Trophoblast cell (in vitro differentiated cells and primary cell): Measurements from ENCODE around the gene GRID2IP. TPM values are rescaled to one million over a fixed set of nuclear protein-coding genes. Genes with fewer than 3 reads are reported as not detected.

Experiments used
- DNase-seq, 2 donors: peaks; one replicate each; pipeline ENCODE4 v3.0.0-alpha.2; 2016
- H2AFZ ChIP-seq: 2 replicates; pipeline ENCODE4 v1.6.1; 2013; ENCODE audit warnings: low read length, moderate library complexity, mild to moderate bottlenecking; ENCODE audit not compliant: insufficient read depth, poor library complexity
- H2AK5ac ChIP-seq: 2 replicates; pipeline ENCODE4 v1.6.1; 2013; ENCODE audit warnings: mild to moderate bottlenecking, low read length
- H2BK120ac ChIP-seq: 2 replicates; pipeline ENCODE4 v1.6.1; 2013; ENCODE audit warnings: low read length, mild to moderate bottlenecking, moderate library complexity; ENCODE audit not compliant: insufficient read depth, poor library complexity
- H2BK12ac ChIP-seq: 2 replicates; pipeline ENCODE4 v1.6.1; 2013; ENCODE audit warnings: mild to moderate bottlenecking, low read length, moderate library complexity
- H2BK5ac ChIP-seq: 2 replicates; pipeline ENCODE4 v1.6.1; 2013; ENCODE audit warnings: low read length, low read depth, moderate library complexity, mild to moderate bottlenecking; ENCODE audit not compliant: poor library complexity
- H3K14ac ChIP-seq: 2 replicates; pipeline ENCODE4 v1.6.1; 2013; ENCODE audit warnings: mild to moderate bottlenecking, low read length
- H3K18ac ChIP-seq: 2 replicates; pipeline ENCODE4 v1.6.1; 2013; ENCODE audit warnings: mild to moderate bottlenecking, low read length
- H3K23ac ChIP-seq: 2 replicates; pipeline ENCODE4 v1.6.1; 2013; ENCODE audit warnings: low read length
- H3K27ac ChIP-seq: 2 replicates; pipeline ENCODE4 v1.5.1; 2013; ENCODE audit warnings: low read depth, mild to moderate bottlenecking, inconsistent platforms, low read length, moderate library complexity
- H3K27me3 ChIP-seq: 2 replicates; pipeline ENCODE4 v1.6.1; 2013; ENCODE audit warnings: inconsistent platforms, mild to moderate bottlenecking, low read length, moderate library complexity; ENCODE audit not compliant: insufficient read depth
- H3K36me3 ChIP-seq, 2 experiments: 1 replicate in 1 of 2; 2 replicates in 1 of 2; pipeline ENCODE4 v1.6.1; 2013; ENCODE audit warnings: low read length in 2 of 2, mild to moderate bottlenecking in 2 of 2, moderate library complexity in 1 of 2; ENCODE audit not compliant: insufficient read depth in 2 of 2, control insufficient read depth in 1 of 2
- H3K4ac ChIP-seq: 2 replicates; pipeline ENCODE4 v1.6.1; 2013; ENCODE audit warnings: low read depth, mild to moderate bottlenecking, low read length, moderate library complexity
- H3K4me1 ChIP-seq, 2 experiments: 1 replicate in 1 of 2; 2 replicates in 1 of 2; pipeline ENCODE4 v1.6.1; 2013; ENCODE audit warnings: low read length in 2 of 2, mild to moderate bottlenecking in 2 of 2, moderate library complexity in 1 of 2; ENCODE audit not compliant: insufficient read depth in 2 of 2, control insufficient read depth in 1 of 2
- H3K4me2 ChIP-seq: 2 replicates; pipeline ENCODE4 v1.6.1; 2013; ENCODE audit warnings: inconsistent platforms, mild to moderate bottlenecking, low read length, moderate library complexity
- H3K4me3 ChIP-seq: 2 replicates; pipeline ENCODE4 v1.5.1; 2013; ENCODE audit warnings: mild to moderate bottlenecking, low read depth, low read length, inconsistent platforms
- H3K79me1 ChIP-seq: one replicate; pipeline ENCODE4 v1.6.1; 2013; ENCODE audit warnings: low read length
- H3K79me2 ChIP-seq: 2 replicates; pipeline ENCODE4 v1.6.1; 2013; ENCODE audit warnings: low read length, mild to moderate bottlenecking; ENCODE audit not compliant: control insufficient read depth, insufficient read depth, poor library complexity
- H3K9ac ChIP-seq: 2 replicates; pipeline ENCODE4 v1.6.1; 2013; ENCODE audit warnings: mild to moderate bottlenecking, low read length
- H3K9me3 ChIP-seq: 2 replicates; pipeline ENCODE4 v1.6.1; 2013; ENCODE audit warnings: low read depth, mild to moderate bottlenecking, control low read depth, inconsistent platforms, low read length; ENCODE audit not compliant: insufficient read depth
- H4K12ac ChIP-seq: 2 replicates; pipeline ENCODE4 v1.6.1; 2013; ENCODE audit warnings: low read depth, mild to moderate bottlenecking, low read length, moderate library complexity
- H4K8ac ChIP-seq: 2 replicates; pipeline ENCODE4 v1.6.1; 2013; ENCODE audit warnings: low read depth, mild to moderate bottlenecking, low read length, moderate library complexity
- H4K91ac ChIP-seq: one replicate; pipeline ENCODE4 v1.6.1; 2013; ENCODE audit warnings: low read depth, mild to moderate bottlenecking, low read length, moderate library complexity
- WGBS: extraction: QIAGEN DNeasy Blood & Tissue Kit; methylation state at CpG from one replicate; pipeline ENCODE4 v1.1.7; 2013; ENCODE audit warnings: missing lambda C conversion rate; ENCODE audit not compliant: insufficient read length, insufficient coverage; ENCODE audit errors: extremely low coverage; 5-methylcytosine and 5-hydroxymethylcytosine counted together
- polyA plus RNA-seq: library from polyadenylated mRNA; stranded (reverse); fragments of 200-250 nt; gene quantifications from 2 replicates; pipeline ENCODE4 v1.2.3, GENCODE V29; 2013

The GRID2IP gene
- polyA plus RNA-seq, result 0.05 and 0.07 TPM in 2 replicates

DNA sequence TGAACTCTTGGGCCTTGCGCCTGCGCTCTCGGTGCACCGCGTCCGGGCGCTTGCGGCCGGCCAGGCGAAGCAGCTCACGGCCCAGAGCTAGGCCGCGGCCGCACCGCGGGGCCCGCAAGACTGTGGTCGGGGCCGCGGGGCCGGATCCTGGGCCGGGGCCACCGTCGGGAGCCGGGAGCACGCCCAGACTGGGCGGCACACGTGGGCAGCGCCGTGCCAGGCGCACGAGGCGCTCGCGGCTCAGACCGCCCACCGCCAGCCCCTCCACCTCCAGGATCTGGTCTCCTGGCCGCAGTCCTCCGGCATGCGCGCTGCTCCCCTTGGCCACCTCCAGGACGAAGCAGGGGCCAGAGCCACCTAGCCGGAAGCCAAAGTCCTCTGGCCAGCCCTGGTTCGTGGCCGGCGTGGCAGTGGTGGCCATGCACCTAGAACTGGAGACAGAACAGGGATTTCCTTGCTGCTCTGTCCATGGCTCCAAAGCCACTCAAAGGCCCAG, at the start of gene GRID2IP:
TSS of gene GRID2IP (minus strand) at position 446 of the 496 bp plus-strand sequence. CDS start at position 421, 25 bp downstream.
- no CpG with 5 or more reads among the region's 46 CpGs for WGBS
- no peak within 1 kb of the TSS for H2AK5ac ChIP-seq
- no peak within 1 kb of the TSS for H4K8ac ChIP-seq
- no peaks in the 10 kb centered on the region for H3K79me1 ChIP-seq
- DNase-seq, result no peak
- no peak within 1 kb of the TSS for H2AFZ ChIP-seq
- no peak within 1 kb of the TSS for H3K4ac ChIP-seq
- H3K14ac ChIP-seq, result no peak within 1 kb of the TSS
- H2BK5ac ChIP-seq, result no peak within 1 kb of the TSS
- no peak within 1 kb of the TSS for H3K18ac ChIP-seq
- no peak within 1 kb of the TSS for H2BK120ac ChIP-seq
- H3K79me2 ChIP-seq, result no peaks in the 10 kb centered on the region
- H3K4me2 ChIP-seq, result no peak within 1 kb of the TSS
- peak within 1 kb of the TSS; percentile 27 for H4K12ac ChIP-seq
- no peak within 1 kb of the TSS for H3K4me3 ChIP-seq
- no peak within 1 kb of the TSS for H3K23ac ChIP-seq
- no peaks in the 10 kb centered on the region for H3K36me3 ChIP-seq
- H4K91ac ChIP-seq, result no peak within 1 kb of the TSS
- H3K9me3 ChIP-seq, result no peaks in the 10 kb centered on the region
- H3K27me3 ChIP-seq, result no peaks in the 10 kb centered on the region
- no peak within 1 kb of the TSS for H3K9ac ChIP-seq
- no peaks in the 10 kb centered on the region for H3K4me1 ChIP-seq
- H2BK12ac ChIP-seq, result no peak within 1 kb of the TSS
- no peak within 1 kb of the TSS for H3K27ac ChIP-seq

DNA sequence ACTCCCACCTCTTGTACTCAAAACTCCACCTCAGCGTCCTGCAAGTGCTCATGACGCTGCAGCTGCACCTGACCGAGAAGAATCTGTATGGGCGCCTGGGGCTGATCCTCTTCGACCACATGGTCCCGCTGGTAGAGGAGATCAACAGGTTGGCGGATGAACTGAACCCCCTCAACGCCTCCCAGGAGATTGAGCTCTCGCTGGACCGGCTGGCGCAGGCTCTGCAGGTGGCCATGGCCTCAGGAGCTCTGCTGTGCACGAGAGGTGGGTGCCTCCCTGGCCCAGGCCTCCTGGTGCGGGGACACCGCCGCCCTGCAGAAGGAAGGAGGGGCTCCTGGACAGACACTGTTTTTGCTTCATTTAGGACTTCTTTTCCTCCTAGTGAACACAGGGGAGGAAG, 48.8 kb upstream of the GRID2IP start:
- Histone ChIP-seq H3K9ac (no peak overlapping the region), H3K27me3 (no peaks in the 10 kb centered on the region), H4K91ac (no peak overlapping the region), H4K8ac (no peak overlapping the region), H3K4me3 (no peak overlapping the region), H3K79me2 (no peaks in the 10 kb centered on the region), H4K12ac (no peak overlapping the region), H3K18ac (no peak overlapping the region), H3K79me1 (no peaks in the 10 kb centered on the region), H2BK5ac (no peak overlapping the region), H2AK5ac (no peak overlapping the region), H2AFZ (no peak overlapping the region), H3K27ac (no peak overlapping the region), H3K36me3 (peaks cover 55 to 58% of the 10 kb centered on the region in 2 experiments), H3K4me1 (no peaks in the 10 kb centered on the region), H3K4ac (no peak overlapping the region), H3K23ac (no peak overlapping the region), H3K4me2 (no peak overlapping the region), H2BK12ac (no peak overlapping the region), H3K9me3 (no peaks in the 10 kb centered on the region), H2BK120ac (no peak overlapping the region), H3K14ac (no peak overlapping the region)
- WGBS, result no CpG with 5 or more reads among the region's 15 CpGs
- DNase-seq, result no peak

DNA sequence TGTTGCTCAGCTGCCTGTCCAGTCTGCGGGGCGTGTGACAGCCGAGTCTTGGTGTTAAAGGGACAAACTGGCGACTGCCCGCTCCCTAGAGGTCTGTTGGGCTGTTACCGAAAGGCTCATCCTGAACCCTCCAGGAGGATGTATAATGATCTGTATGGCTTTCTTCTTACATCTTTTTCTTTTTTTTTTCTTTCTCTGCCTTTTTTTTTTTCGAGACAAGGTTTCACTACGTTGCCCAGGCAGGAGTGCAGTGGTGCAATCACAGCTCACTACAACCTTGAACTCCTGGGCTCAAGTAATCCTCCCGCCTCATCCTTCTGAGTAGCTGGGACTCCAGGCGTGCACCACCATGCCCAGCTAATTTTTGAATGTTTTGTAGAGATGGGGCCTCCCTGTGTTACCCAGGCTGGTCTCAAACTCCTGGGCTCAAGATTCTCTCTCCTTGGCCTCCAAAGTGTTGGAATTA, 39.4 kb upstream of the GRID2IP start:
- H3K27me3 ChIP-seq, result no peaks in the 10 kb centered on the region
- H3K9ac ChIP-seq, result peak overlapping the region; percentile 89
- no peak overlapping the region for H2AK5ac ChIP-seq
- H3K4me2 ChIP-seq, result peak overlapping the region; percentile 90
- H3K4ac ChIP-seq, result peak overlapping the region; percentile 72
- no peak overlapping the region for H2BK5ac ChIP-seq
- H3K14ac ChIP-seq, result peak overlapping the region; percentile 96
- H3K4me1 ChIP-seq, result peaks cover 6 to 7% of the 10 kb centered on the region in 2 experiments
- peaks cover 38 to 42% of the 10 kb centered on the region in 2 experiments for H3K36me3 ChIP-seq
- peaks cover 6% of the 10 kb centered on the region for H3K79me1 ChIP-seq
- no peak overlapping the region for H3K27ac ChIP-seq
- H4K12ac ChIP-seq, result peak overlapping the region; percentile 87
- H2BK120ac ChIP-seq, result no peak overlapping the region
- no peak overlapping the region for H2BK12ac ChIP-seq
- peak overlapping the region; percentile 99 for H2AFZ ChIP-seq
- H4K8ac ChIP-seq, result peak overlapping the region; percentile 92
- no CpG with 5 or more reads among the region's 10 CpGs for WGBS
- H3K79me2 ChIP-seq, result peaks cover 6% of the 10 kb centered on the region
- no peaks in the 10 kb centered on the region for H3K9me3 ChIP-seq
- H4K91ac ChIP-seq, result peak overlapping the region; percentile 77
- DNase-seq, result peak in 1 of 2 donors; percentile 35
- H3K23ac ChIP-seq, result no peak overlapping the region
- peak overlapping the region; percentile 83 for H3K4me3 ChIP-seq
- peak overlapping the region; percentile 94 for H3K18ac ChIP-seq

DNA sequence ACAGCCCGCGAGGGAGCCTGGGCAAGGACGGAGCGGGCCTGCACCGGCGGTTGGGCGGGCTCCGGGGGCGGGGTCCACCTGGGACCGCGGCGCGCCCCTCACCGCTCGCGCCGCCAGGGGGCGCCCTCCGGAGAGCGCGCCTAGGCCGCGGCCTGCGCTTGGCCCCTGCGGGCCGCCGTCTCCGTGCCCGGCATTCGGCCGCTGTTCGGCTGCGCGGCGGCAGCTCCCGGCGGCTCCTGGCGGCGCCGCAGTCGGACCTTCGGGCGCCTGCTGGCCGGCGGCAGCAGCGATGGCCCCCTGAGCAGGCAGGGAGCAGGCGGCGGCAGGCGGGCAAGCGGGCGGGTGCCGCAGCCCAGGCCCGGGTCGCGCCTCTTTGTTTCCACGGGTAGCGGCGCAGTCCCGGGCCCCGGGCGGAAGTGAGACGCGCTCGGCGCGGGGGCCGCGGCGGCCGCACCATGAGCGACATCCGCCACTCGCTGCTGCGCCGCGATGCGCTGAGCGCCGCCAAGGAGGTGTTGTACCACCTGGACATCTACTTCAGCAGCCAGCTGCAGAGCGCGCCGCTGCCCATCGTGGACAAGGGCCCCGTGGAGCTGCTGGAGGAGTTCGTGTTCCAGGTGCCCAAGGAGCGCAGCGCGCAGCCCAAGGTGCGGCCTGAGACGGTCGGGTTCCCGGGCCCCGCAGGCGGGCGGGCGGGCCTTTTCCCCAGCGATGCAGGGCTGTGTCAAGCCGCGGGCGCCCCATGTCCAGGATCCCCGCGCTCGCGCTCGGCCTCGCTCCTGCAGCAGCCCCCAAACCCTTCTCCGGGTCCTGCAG, 38.8 kb upstream of the GRID2IP start, which contains the start of gene INTS15:
TSS of gene INTS15 (plus strand) at position 193 of the 816 bp plus-strand sequence. CDS start at position 456, 263 bp downstream.
- Histone ChIP-seq H2BK12ac (no peak within 1 kb of the TSS), H3K18ac (peak within 1 kb of the TSS; percentile 94), H4K91ac (peak within 1 kb of the TSS; percentile 77), H3K27me3 (no peaks in the 10 kb centered on the region), H3K4ac (peak within 1 kb of the TSS; percentile 72), H2BK120ac (peak within 1 kb of the TSS; percentile 79), H3K36me3 (peaks cover 36% of the 10 kb centered on the region in 2 experiments), H4K8ac (peak within 1 kb of the TSS; percentile 92), H3K79me2 (peaks cover 6% of the 10 kb centered on the region), H2AK5ac (peak within 1 kb of the TSS; percentile 72), H3K4me3 (peak within 1 kb of the TSS; percentile 83), H2AFZ (peak within 1 kb of the TSS; percentile 99), H3K9ac (peak within 1 kb of the TSS; percentile 89), H3K27ac (peak within 1 kb of the TSS; percentile 81), H2BK5ac (peak within 1 kb of the TSS; percentile 76), H3K9me3 (no peaks in the 10 kb centered on the region), H3K4me1 (peaks cover 6 to 7% of the 10 kb centered on the region in 2 experiments), H3K4me2 (peak within 1 kb of the TSS; percentile 90), H3K23ac (no peak within 1 kb of the TSS), H4K12ac (peak within 1 kb of the TSS; percentile 87), H3K14ac (peak within 1 kb of the TSS; percentile 96), H3K79me1 (peaks cover 6% of the 10 kb centered on the region)
- peak; percentile 78 to 93 for DNase-seq
- no CpG with 5 or more reads among the region's 107 CpGs for WGBS
